HepG2 (cell line): ENCODE measurements around the gene MRPL34. TPM values are rescaled to one million over a fixed set of nuclear protein-coding genes. Genes with fewer than 3 reads are reported as not detected.
A peak's percentile ranks its signal among the peaks of the same experiment; 100 is the strongest.

Experiments
- ATAC-seq: fragments of 200-7000 bp; cut with Tn5 transposase; 3 replicates; pipeline ENCODE4 v1.9.1; 2020; ENCODE audit warnings: mild to moderate bottlenecking, moderate library complexity
- BruUV-seq: library from RNA; stranded (reverse); fragments of 400-500 nt; replicated peaks from 2 replicates; lab custom pipeline; 2021; lab: Mats Ljungman, UMichigan
- CTCF ChIA-PET: fragments of 300-600 bp; formaldehyde crosslinking; extraction: SDS; loops from one replicate; lab custom pipeline; 2021; ENCODE audit warnings: low total read pairs, inconsistent platforms, low intra/inter-chr PET ratio; lab: Yijun Ruan, JAX
- POLR2A ChIA-PET: fragments of 350-600 bp; sonication (Branson Sonifier 250); formaldehyde crosslinking; loops from one replicate; lab custom pipeline; 2020; ENCODE audit warnings: antibody characterized with exemption, inconsistent platforms; lab: Yijun Ruan, JAX
- DNase-seq: peaks from one replicate; pipeline ENCODE4 v3.0.0-alpha.2; 2015; ENCODE audit warnings: low spot score
- FAIRE-seq: peaks from 3 replicates; lab custom pipeline; 2011; peaks lifted over from hg19 to GRCh38; lab: Jason Lieb, UNC
- H2AFZ ChIP-seq: one replicate; pipeline ENCODE4 v1.6.1; 2011; ENCODE audit warnings: low read length, inconsistent platforms
- H3K27ac ChIP-seq: fragments of 300-600 bp; 3 replicates; pipeline ENCODE4 v1.8.0; 2011; ENCODE audit warnings: mixed run types, mild to moderate bottlenecking, mixed read lengths, low read length, inconsistent platforms; ENCODE audit not compliant: insufficient read depth; ENCODE audit errors: extremely low read length
- H3K27me3 ChIP-seq, 2 experiments: fragments of 200-600 bp in 1 of 2; 2 replicates in 1 of 2; 3 replicates in 1 of 2; pipeline versions ENCODE4 v1.6.0 to v1.8.0; 2011; ENCODE audit warnings: low read length in 2 of 2, mild to moderate bottlenecking in 2 of 2, moderate library complexity in 2 of 2, inconsistent platforms in 1 of 2; ENCODE audit not compliant: insufficient read depth in 2 of 2, control insufficient read depth in 1 of 2
- H3K36me3 ChIP-seq, 2 experiments: fragments of 200-600 bp in 1 of 2; replicated peaks in 1 of 2; 2 replicates in 1 of 2; 3 replicates in 1 of 2; pipeline versions ENCODE4 v1.5.1 to v1.8.0; 2011; ENCODE audit warnings: low read length in 2 of 2, inconsistent platforms in 1 of 2; ENCODE audit not compliant: insufficient read depth in 2 of 2, control insufficient read depth in 1 of 2
- H3K4me1 ChIP-seq: 2 replicates; pipeline ENCODE4 v1.5.1; 2012; ENCODE audit warnings: low read length, inconsistent platforms; ENCODE audit not compliant: insufficient read depth
- H3K4me2 ChIP-seq: 2 replicates; pipeline ENCODE4 v1.6.0; 2011; ENCODE audit warnings: low read depth, low read length, inconsistent platforms
- H3K4me3 ChIP-seq, 3 experiments: fragments of 200-600 bp in 1 of 3; sonication (generic), shearing (Covaris generic) in 1 of 3; replicated peaks in 1 of 3; 2 replicates each; pipeline ENCODE4 v1.5.1; 2011 to 2016; ENCODE audit warnings: low read length in 3 of 3, inconsistent platforms in 2 of 3, low read depth in 2 of 3, mild to moderate bottlenecking in 2 of 3, control low read depth in 1 of 3, mixed read lengths in 1 of 3; ENCODE audit not compliant: insufficient read depth in 1 of 3
- H3K79me2 ChIP-seq: one replicate; pipeline ENCODE4 v1.6.1; 2011; ENCODE audit warnings: low read length, inconsistent platforms; ENCODE audit not compliant: insufficient read depth
- H3K9ac ChIP-seq: 2 replicates; pipeline ENCODE4 v1.6.0; 2011; ENCODE audit warnings: mild to moderate bottlenecking, low read depth, low read length, inconsistent platforms; ENCODE audit not compliant: insufficient read depth
- H3K9me3 ChIP-seq: 2 replicates; pipeline ENCODE4 v1.5.1; 2012; ENCODE audit warnings: mild to moderate bottlenecking, low read length
- H4K20me1 ChIP-seq: 2 replicates; pipeline ENCODE4 v1.6.0; 2011; ENCODE audit warnings: inconsistent platforms, mild to moderate bottlenecking, low read length, moderate library complexity; ENCODE audit not compliant: insufficient read depth
- CHD4 ChIP-seq: fragments of 200-600 bp; sonication (generic); IDR thresholded peaks from 2 replicates; pipeline ENCODE4 v1.7.0; 2017; ENCODE audit warnings: mild to moderate bottlenecking, low read length, borderline replicate concordance
- MBNL3 ChIP-seq: fragments of 250-450 bp; sonication (Bioruptor Pico); conservative IDR thresholded peaks from 2 replicates; pipeline ENCODE4 v1.8.0; 2022; ENCODE audit warnings: mild to moderate bottlenecking, inconsistent platforms
- MLLT10 ChIP-seq: sonication (generic); formaldehyde crosslinking; IDR thresholded peaks from 2 replicates; pipeline ENCODE4 v1.4.0; 2020; ENCODE audit warnings: missing genetic modification reagents
- NPAS2 ChIP-seq: sonication (generic); formaldehyde crosslinking; IDR thresholded peaks from 2 replicates; pipeline ENCODE4 v1.8.0; 2022; ENCODE audit warnings: mild to moderate bottlenecking, missing genetic modification reagents, borderline replicate concordance
- SCMH1 ChIP-seq: sonication (generic); formaldehyde crosslinking; IDR thresholded peaks from 2 replicates; pipeline ENCODE4 v1.9.0; 2021; ENCODE audit warnings: missing genetic modification reagents, mild to moderate bottlenecking, borderline replicate concordance
- SNAPC4 ChIP-seq: sonication (generic); formaldehyde crosslinking; IDR thresholded peaks from 2 replicates; pipeline ENCODE4 v1.4.0; 2020; ENCODE audit warnings: mild to moderate bottlenecking, missing genetic modification reagents
- ZNF20 ChIP-seq: sonication (generic); formaldehyde crosslinking; IDR thresholded peaks from 2 replicates; pipeline ENCODE4 v1.4.0; 2020; ENCODE audit warnings: mild to moderate bottlenecking, moderate library complexity, missing genetic modification reagents
- ZNF333 ChIP-seq: sonication (generic); formaldehyde crosslinking; IDR thresholded peaks from 2 replicates; pipeline ENCODE4 v1.4.0; 2020; ENCODE audit warnings: mild to moderate bottlenecking, missing genetic modification reagents, borderline replicate concordance
- ZNF451 ChIP-seq: sonication (generic); formaldehyde crosslinking; IDR thresholded peaks from 2 replicates; pipeline ENCODE4 v1.5.0; 2020; ENCODE audit warnings: mild to moderate bottlenecking, missing genetic modification reagents
- ZNF678 ChIP-seq: sonication (generic); formaldehyde crosslinking; IDR thresholded peaks from 2 replicates; pipeline ENCODE4 v1.4.0; 2020; ENCODE audit warnings: mild to moderate bottlenecking, missing genetic modification reagents
- ZNF710 ChIP-seq: sonication (generic); formaldehyde crosslinking; IDR thresholded peaks from 2 replicates; pipeline ENCODE4 v1.5.0; 2020; ENCODE audit warnings: mild to moderate bottlenecking, missing genetic modification reagents, borderline replicate concordance
- WGBS: methylation state at CpG from one replicate; pipeline ENCODE4 v1.1.6; 2017; ENCODE audit warnings: low lambda C conversion rate; 5-methylcytosine and 5-hydroxymethylcytosine counted together
- in situ Hi-C: cut with HindIII; loops from 2 replicates; pipeline ENCODE4 v1.10.0; 2017; ENCODE audit warnings: low pct_unique_long_range_greater_than_20kb; ENCODE audit not compliant: extremely low pct_ligation_motif_present
- intact Hi-C: fragments of 100-400 bp; cut with micrococcal nuclease; formaldehyde crosslinking; loops from one replicate; pipeline ENCODE4 v1.10.0; 2022; ENCODE audit not compliant: unreplicated experiment
- polyA plus RNA-seq, 8 experiments: library from polyadenylated mRNA; depleted of rRNA in 3 of 8; stranded (reverse) in 7 of 8; unstranded in 1 of 8; fragments of >200 nt; fragmentation: Illumina TruSeq in 4 of 8; extraction: Trizol in 4 of 8; gene quantifications; 2 replicates each; pipeline versions ENCODE4 v1.2.1 to v1.2.3, GENCODE V29; 2011 to 2016; ENCODE audit warnings: low read depth in 4 of 8, missing spikeins in 1 of 8, mixed read lengths in 1 of 8; ENCODE audit not compliant: insufficient read depth in 1 of 8
- total RNA-seq, 5 experiments: library from RNA; depleted of rRNA; stranded (reverse); fragments of >200 nt; fragmentation: Illumina TruSeq; extraction: Trizol; gene quantifications; 2 replicates each; pipeline ENCODE4 v1.2.3, GENCODE V29; 2016; ENCODE audit warnings: low read depth in 1 of 5

MRPL34 gene
- total and polyA plus RNA-seq, 2 of the 13 experiments (the other 11 are each of a cell fraction or from before 2014, with no cell fraction given), result 74.0 to 77.3 TPM

GRCh38 chr19:17333611-17334413 is 28.1 kb downstream of the MRPL34 start (continued):
- no peak for TF ChIP-seq SNAPC4 (CRISPR knock-in tag)

GRCh38 chr19:17334414-17335409 is 29.0 kb downstream of the MRPL34 start, which contains the start of gene ANO8:
TSS of gene ANO8 (minus strand) at chr19:17334855. CDS start at chr19:17334670, 185 bp downstream.
- BruUV-seq, result no TSS peak
- Histone ChIP-seq H3K4me2 (peak within 1 kb of the TSS; percentile 91), H3K4me3 (peak within 1 kb of the TSS; percentile 70 to 91 (median 77)), H3K27me3 (no peaks in the 10 kb centered on the region; a peak in 1 of 5 replicates), H3K9ac (peak within 1 kb of the TSS; percentile 82), H3K79me2 (peaks cover 7% of the 10 kb centered on the region), H3K4me1 (peaks cover 55% of the 10 kb centered on the region), H3K27ac (peak within 1 kb of the TSS; percentile 68), H3K36me3 (0 out of 5 replicates have a peak, but pooled peaks cover 0 to 4% of the 10 kb centered on the region in 2 experiments), H3K9me3 (no peaks in the 10 kb centered on the region), H4K20me1 (no peaks in the 10 kb centered on the region), H2AFZ (peak within 1 kb of the TSS; percentile 54)
- 4% methylated on average over 34 of the region's 86 CpGs for WGBS
- intact Hi-C loops, result loop anchor here (5.0 kb wide), 1 partner anchor 73 kb away; the partner anchor contains the start of gene BST2
- ATAC-seq (peak; percentile 61), DNase-seq (peak; percentile 91), FAIRE-seq (peak; percentile 64)
- POLR2A ChIA-PET, result interaction anchor here (0.6 to 3.7 kb wide), 7 partner anchors 17 to 120 kb away, joined by 3 to 37 read pairs (median 4); partner anchors contain the start of genes DDA1 and USE1
- CTCF ChIA-PET, result no interaction called here
- in situ Hi-C loops, result no loop called here
- peak; percentile 15; the same call in 1 of the 2 replicates for TF ChIP-seq ZNF451 (CRISPR knock-in tag)
- peak; percentile 82; the same call in 1 of the 2 replicates for TF ChIP-seq ZNF710 (CRISPR knock-in tag)
- TF ChIP-seq NPAS2 (CRISPR knock-in tag), result no peak
- no peak for TF ChIP-seq ZNF20 (CRISPR knock-in tag)
- no peak for TF ChIP-seq SCMH1
- no peak for TF ChIP-seq MBNL3 (CRISPR knock-in tag)
- TF ChIP-seq CHD4, result no peak
- peak; percentile 31; the same call in 1 of the 2 replicates for TF ChIP-seq ZNF333 (CRISPR knock-in tag)
- no peak for TF ChIP-seq MLLT10 (CRISPR knock-in tag)
- TF ChIP-seq ZNF678, result no peak
